Stimulated activated CD4-positive, alpha-beta T cell treated with anti-CD3 and anti-CD28 coated beads, Interleukin-1b, Interleukin-23, amount 100 ng/mL, for 4 hours (primary cell): ENCODE results near the gene KCNQ1OT1.

Experiments
- DNase-seq, 2 donors: peaks; one replicate each; pipeline ENCODE4 v3.0.0-alpha.2; 2020; ENCODE audit warnings: low read depth in 2 of 2

The KCNQ1OT1 gene

GRCh38 chr11:2570841-2571597 is 128.8 kb downstream of the KCNQ1OT1 start:
- DNase-seq, result no peak

DNA sequence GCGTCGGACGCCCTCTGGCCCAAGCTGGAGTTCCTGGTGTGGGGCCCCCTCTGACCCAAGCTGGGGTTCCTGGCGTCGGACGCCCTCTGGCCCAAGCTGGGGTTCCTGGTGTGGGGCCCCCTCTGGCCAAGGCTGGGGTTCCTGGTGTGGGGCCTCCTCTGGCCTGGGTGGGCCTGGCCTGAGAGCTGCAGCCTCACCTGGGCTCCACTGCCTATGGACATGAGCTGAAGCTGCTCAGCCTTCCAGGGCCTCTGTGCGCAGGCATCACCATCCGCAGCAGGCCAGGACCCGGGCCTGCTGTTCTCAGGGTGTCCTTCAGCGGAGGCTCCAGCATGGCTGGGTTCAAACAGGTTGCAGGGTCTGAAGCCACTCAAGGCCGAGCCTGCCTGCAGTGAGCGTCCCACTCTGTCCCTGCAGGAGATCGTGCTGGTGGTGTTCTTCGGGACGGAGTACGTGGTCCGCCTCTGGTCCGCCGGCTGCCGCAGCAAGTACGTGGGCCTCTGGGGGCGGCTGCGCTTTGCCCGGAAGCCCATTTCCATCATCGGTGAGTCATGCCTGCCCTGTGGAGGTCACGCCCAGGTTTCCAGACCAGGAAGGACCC is 129.5 kb downstream of the KCNQ1OT1 start:
- DNase-seq, result no peak

- no peak for DNase-seq
These were observed 130.0 kb downstream of the KCNQ1OT1 start for GRCh38 chr11:2569731-2570210.

GRCh38 chr11:2569321-2569721 is 130.5 kb downstream of the KCNQ1OT1 start:
- no peak for DNase-seq

- DNase-seq, result no peak
These were observed 132.6 kb downstream of the KCNQ1OT1 start for GRCh38 chr11:2567026-2567671.

DNA sequence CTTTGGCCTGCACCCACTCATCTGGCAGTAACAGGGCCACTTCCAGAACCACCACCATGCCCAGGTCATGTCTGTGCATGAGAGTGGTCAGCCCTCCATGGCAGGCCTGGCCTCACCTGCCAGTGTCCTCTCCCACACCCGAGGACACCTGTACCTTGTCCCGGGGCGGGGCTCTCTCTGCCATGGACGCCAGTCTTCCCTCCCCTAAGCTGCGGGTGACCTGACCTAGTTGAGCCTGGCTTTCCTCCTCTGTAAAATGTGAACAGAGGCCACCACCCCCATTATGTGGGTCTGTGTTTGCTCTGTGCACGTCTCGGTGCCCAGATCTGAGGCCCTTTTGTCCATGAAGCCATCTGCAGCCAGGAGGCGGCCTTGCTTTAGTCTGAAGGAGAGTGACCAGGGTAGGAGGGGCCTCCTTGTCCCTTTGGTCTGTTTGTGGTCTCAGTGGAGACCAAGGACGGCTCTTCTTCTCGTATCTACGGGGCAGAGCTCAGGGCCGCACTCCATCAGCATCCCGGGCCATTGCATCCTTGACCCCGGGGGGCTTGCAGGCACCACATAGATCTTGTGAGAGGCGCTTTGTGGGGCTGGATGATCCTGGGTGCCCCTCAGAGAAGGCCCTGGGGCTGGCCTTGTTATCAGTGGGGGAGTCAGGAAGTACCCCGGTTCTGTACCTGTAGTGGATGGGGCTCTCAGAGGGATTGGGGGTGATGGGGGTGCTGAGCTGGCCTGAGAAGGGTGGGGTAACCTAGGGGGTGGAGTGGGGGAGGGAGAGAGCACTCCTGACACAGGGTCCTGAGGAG is 133.4 kb downstream of the KCNQ1OT1 start:
- DNase-seq, result no peak

DNA sequence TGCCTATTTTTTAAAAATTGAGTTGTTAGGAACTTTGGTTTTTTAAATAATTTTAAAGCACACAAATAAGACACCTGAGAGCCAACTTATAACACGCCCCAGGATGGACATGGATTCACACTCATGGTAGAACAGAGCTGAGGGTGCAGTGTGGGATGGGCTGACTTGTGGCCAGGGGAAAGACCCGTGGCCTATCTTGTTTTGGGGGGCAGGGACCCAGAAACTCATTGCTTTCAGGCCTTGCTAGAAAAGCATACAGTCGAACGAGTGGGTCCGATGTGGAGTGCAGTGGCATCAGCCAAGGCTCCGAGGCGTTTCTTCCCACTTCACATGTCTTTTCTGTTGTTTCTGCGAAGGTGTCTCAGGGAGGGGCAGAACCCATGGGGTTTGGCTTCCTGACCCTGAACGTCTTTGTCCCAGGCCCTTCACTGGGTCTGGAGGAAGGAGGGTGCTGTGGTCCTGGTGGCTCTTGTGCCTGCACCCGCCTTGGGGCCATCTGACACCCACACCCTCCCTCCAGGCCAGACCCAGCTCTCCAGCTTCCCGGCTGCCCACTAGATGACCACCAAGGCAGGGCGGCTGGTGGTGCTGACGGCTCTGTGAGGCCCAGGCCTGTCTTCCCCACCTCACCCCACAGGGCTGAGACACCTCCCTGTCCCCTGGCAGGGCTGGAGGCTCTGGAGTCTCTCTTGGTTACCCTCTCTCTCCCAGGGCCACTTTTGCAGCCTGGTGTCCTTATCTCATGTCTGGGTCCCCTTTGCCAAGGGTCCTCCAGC is 134.2 kb downstream of the KCNQ1OT1 start:
- DNase-seq, result no peak

- no peak for DNase-seq
These were observed 135.0 kb downstream of the KCNQ1OT1 start for GRCh38 chr11:2564588-2565425.

GRCh38 chr11:2564008-2564530 is 135.7 kb downstream of the KCNQ1OT1 start:
- DNase-seq, result no peak

GRCh38 chr11:2563213-2564007 is 136.4 kb downstream of the KCNQ1OT1 start:
- no peak for DNase-seq

DNA sequence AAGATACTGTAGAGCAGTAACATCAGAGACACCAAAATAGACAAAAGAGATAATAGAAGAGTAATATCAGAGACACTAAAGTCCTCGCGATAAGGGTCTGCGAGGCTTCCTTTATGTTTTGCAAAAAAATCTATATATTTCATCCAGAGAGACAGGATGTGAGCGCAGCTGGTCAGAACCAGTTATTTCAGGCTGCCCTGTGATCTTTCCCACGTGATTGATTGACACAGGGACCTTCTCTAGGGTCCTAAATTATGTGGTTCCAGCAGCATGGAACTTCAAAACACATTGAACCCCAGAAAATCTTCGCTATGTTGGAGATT is 136.9 kb downstream of the KCNQ1OT1 start:
- DNase-seq, result no peak

DNA sequence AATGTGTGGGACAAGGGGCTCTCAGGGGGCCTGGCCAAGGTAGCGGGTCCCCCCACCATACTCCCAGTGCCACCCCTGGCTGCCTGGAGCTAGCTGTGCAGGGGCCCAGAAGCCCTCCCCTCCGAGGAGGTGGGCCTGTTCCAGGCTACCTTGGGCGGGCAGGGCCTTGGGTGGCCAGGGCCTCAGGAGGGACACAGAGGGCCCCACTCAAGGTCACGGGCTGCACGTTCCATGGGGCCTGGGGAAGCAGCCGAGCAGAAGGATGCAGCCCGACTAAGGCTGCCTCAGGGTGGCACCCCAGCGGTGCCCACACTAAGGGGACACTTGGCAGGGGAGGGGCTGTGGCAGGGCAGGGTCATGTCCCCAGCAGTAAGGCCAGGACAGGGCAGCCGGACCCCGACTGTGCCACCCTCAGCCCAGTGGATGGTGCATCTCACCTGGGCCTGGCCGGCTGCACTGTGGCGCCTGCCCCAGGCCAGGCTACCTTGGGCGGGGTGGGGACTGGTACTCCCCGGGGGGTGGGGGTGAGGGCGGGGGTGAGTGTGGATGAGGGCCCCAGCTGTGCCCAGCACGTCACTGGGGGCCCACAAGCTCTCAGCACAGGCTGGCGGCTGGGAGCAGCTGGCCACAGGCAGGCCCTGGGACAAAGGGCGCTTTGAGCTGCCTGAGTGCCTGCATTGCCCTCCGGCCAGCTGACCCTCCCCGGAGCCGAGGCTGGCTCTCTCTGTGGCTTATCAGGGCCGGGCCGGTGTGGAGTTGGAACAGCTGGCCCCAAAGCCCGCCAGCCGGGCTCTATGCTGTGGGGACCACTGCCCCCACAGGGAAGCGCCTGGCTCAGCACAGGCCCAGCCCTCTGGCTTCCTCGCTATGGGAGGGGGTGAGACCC is 137.9 kb downstream of the KCNQ1OT1 start:
- no peak for DNase-seq

- no peak for DNase-seq
These were observed 140.1 kb downstream of the KCNQ1OT1 start for GRCh38 chr11:2559527-2560311.

GRCh38 chr11:2558861-2559526 is 140.8 kb downstream of the KCNQ1OT1 start:
- no peak for DNase-seq

DNA sequence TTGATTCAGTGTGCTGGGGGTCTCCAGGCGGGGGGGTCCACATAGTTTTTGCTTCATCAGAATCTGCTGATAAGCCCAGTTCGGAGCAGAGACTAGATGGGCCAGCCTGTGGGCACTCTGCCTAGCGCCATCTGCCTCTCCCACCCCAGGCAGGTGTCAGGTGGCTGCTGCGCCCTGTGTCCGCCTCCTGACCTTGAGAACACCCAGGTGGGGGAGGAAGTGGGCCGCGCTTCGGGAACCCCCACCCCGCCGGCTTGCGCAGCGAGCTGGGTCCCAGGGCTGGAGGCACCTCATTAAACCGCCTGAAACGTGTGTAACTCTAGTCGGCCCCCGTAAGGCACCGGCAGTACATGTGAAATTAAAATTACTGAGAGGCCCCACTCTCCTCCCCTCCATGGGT is 141.4 kb downstream of the KCNQ1OT1 start:
- DNase-seq, result no peak
